ENCODE results near the gene PPARD.

- TF ChIP-seq CTCF (IDR thresholded peaks at IDR 0.05), result no peak
- TF ChIP-seq EZH2 (IDR thresholded peaks at IDR 0.05), result no peak
- TF ChIP-seq EZH2phosphoT487 (IDR thresholded peaks at IDR 0.05), result no peak
These were observed 109.2 kb downstream of the PPARD start for GRCh38 chr6:35451354-35452182.
